Activated naive CD8-positive, alpha-beta T cell treated with anti-CD3 and anti-CD28 coated beads, Interleukin-2, amount 50 U/mL, for 16 hours (primary cell): Measurements from ENCODE around the gene SHANK2.

Experiments
- DNase-seq: peaks from one replicate; pipeline ENCODE4 v3.0.0-alpha.2; 2020; ENCODE audit warnings: low read depth, low spot score

SHANK2 gene

GRCh38 chr11:71222318-71223080 is 29.9 kb downstream of the SHANK2 start:
- DNase-seq: no peak

- DNase-seq: no peak
Measured at GRCh38 chr11:71221821-71222220, 30.6 kb downstream of the SHANK2 start.

- no peak for DNase-seq
Measured at GRCh38 chr11:71221201-71221600, 31.2 kb downstream of the SHANK2 start.

- no peak for DNase-seq
Measured at GRCh38 chr11:71218789-71219499, 33.4 kb downstream of the SHANK2 start.

- DNase-seq: no peak
Measured at GRCh38 chr11:71215425-71215965, 36.9 kb downstream of the SHANK2 start.

GRCh38 chr11:71214553-71215424 is 37.6 kb downstream of the SHANK2 start:
- no peak for DNase-seq

- no peak for DNase-seq
Measured at GRCh38 chr11:71213696-71214552, 38.5 kb downstream of the SHANK2 start.

- DNase-seq: no peak
Measured at GRCh38 chr11:71212871-71213559, 39.4 kb downstream of the SHANK2 start.

- no peak for DNase-seq
Measured at GRCh38 chr11:71211631-71212030, 40.7 kb downstream of the SHANK2 start.

- no peak for DNase-seq
Measured at GRCh38 chr11:71210861-71211260, 41.5 kb downstream of the SHANK2 start.

- DNase-seq: no peak
Measured at GRCh38 chr11:71209656-71210055, 42.7 kb downstream of the SHANK2 start.

- no peak for DNase-seq
Measured at GRCh38 chr11:71209181-71209580, 43.2 kb downstream of the SHANK2 start.

GRCh38 chr11:71208011-71208774 is 44.2 kb downstream of the SHANK2 start:
- no peak for DNase-seq

GRCh38 chr11:71207563-71207962 is 44.8 kb downstream of the SHANK2 start:
- no peak for DNase-seq

- DNase-seq: no peak
Measured at GRCh38 chr11:71206186-71206585, 46.2 kb downstream of the SHANK2 start.

- DNase-seq: no peak
Measured at GRCh38 chr11:71204748-71205664, 47.4 kb downstream of the SHANK2 start.

- no peak for DNase-seq
Measured at GRCh38 chr11:71204294-71204693, 48.1 kb downstream of the SHANK2 start.

GRCh38 chr11:71203681-71204080 is 48.7 kb downstream of the SHANK2 start:
- no peak for DNase-seq
